Karpas-422 (cell line): ENCODE results near the gene CATSPER3. TPM values are rescaled to one million over a fixed set of nuclear protein-coding genes. Genes with fewer than 3 reads are reported as not detected.

Source experiments
- DNase-seq: peaks from one replicate; pipeline ENCODE4 v3.0.0-alpha.2; 2015
- H2AFZ ChIP-seq: fragments of 200-600 bp; sonication (generic); 2 replicates; pipeline ENCODE4 v1.6.1; 2014; ENCODE audit warnings: antibody characterized with exemption, low read length, mixed read lengths
- H3K27ac ChIP-seq: fragments of 200-600 bp; sonication (generic); 2 replicates; pipeline ENCODE4 v1.5.1; 2014; ENCODE audit warnings: mild to moderate bottlenecking, low read length, moderate library complexity
- H3K27me3 ChIP-seq: fragments of 200-600 bp; sonication (generic); 2 replicates; pipeline ENCODE4 v1.6.1; 2014; ENCODE audit warnings: low read length, mixed read lengths
- H3K36me3 ChIP-seq: fragments of 200-600 bp; sonication (generic); 2 replicates; pipeline ENCODE4 v1.6.1; 2014; ENCODE audit warnings: low read length, mixed read lengths; ENCODE audit not compliant: insufficient read depth
- H3K4me1 ChIP-seq: fragments of 200-600 bp; sonication (generic); 2 replicates; pipeline ENCODE4 v1.6.1; 2014; ENCODE audit warnings: mild to moderate bottlenecking, low read length, mixed read lengths
- H3K4me2 ChIP-seq: fragments of 200-600 bp; sonication (generic); 2 replicates; pipeline ENCODE4 v1.6.1; 2014; ENCODE audit warnings: low read length, low read depth, mild to moderate bottlenecking; ENCODE audit not compliant: poor library complexity, severe bottlenecking
- H3K4me3 ChIP-seq: fragments of 200-600 bp; sonication (generic); 2 replicates; pipeline ENCODE4 v1.5.1; 2014; ENCODE audit warnings: mild to moderate bottlenecking, antibody characterized with exemption, low read length, mixed read lengths
- H3K79me2 ChIP-seq: fragments of 200-600 bp; sonication (generic); 2 replicates; pipeline ENCODE4 v1.6.1; 2014; ENCODE audit warnings: mild to moderate bottlenecking, low read length, mixed read lengths
- H3K9ac ChIP-seq: fragments of 200-600 bp; sonication (generic); 2 replicates; pipeline ENCODE4 v1.6.0; 2014; ENCODE audit warnings: low read length
- H3K9me2 ChIP-seq: fragments of 200-600 bp; sonication (generic), shearing (Covaris generic); replicated peaks from 2 replicates; pipeline ENCODE4 v1.6.0; 2014; ENCODE audit warnings: mild to moderate bottlenecking, low read length, moderate library complexity; ENCODE audit not compliant: insufficient read depth
- H3K9me3 ChIP-seq: fragments of 300-700, 200-600 bp; sonication (generic); 2 replicates; pipeline ENCODE4 v1.6.1; 2014; ENCODE audit warnings: low read length, mixed read lengths
- H4K20me1 ChIP-seq: fragments of 200-600 bp; sonication (generic); 2 replicates; pipeline ENCODE4 v1.6.1; 2014; ENCODE audit warnings: mild to moderate bottlenecking, antibody characterized with exemption, low read length, low read depth; ENCODE audit not compliant: insufficient read depth
- total RNA-seq: library from RNA; depleted of rRNA; stranded (reverse); fragments of >200 nt; shearing (Covaris generic); gene quantifications from 2 replicates; pipeline ENCODE4 v1.2.3, GENCODE V29; 2014; ENCODE audit warnings: low replicate concordance

The CATSPER3 gene
- total RNA-seq, 1 experiment from 2014 or later, result not detected

- Histone ChIP-seq H4K20me1 (no peaks in the 10 kb centered on the region), H3K4me2 (no peak overlapping the region), H3K27me3 (no peaks in the 10 kb centered on the region), H3K36me3 (peaks cover 22% of the 10 kb centered on the region), H3K9me3 (no peaks in the 10 kb centered on the region), H3K4me1 (peaks cover 80% of the 10 kb centered on the region), H3K9me2 (no peaks in the 10 kb centered on the region), H3K9ac (no peak overlapping the region), H3K4me3 (no peak overlapping the region), H2AFZ (no peak overlapping the region), H3K79me2 (peaks cover 17% of the 10 kb centered on the region), H3K27ac (peak overlapping the region; percentile 97)
- no peak for DNase-seq
Measured at GRCh38 chr5:134939500-134939899, 28.2 kb upstream of the CATSPER3 start.

GRCh38 chr5:134943547-134943946 lies 24.2 kb upstream of the CATSPER3 start:
- Histone ChIP-seq H3K79me2 (peaks cover 6% of the 10 kb centered on the region; the same call in 1 of the 2 replicates), H3K9me2 (no peaks in the 10 kb centered on the region), H3K27me3 (no peaks in the 10 kb centered on the region), H2AFZ (no peak overlapping the region), H3K9ac (peak overlapping the region; percentile 66), H3K4me1 (peaks cover 66% of the 10 kb centered on the region), H3K4me2 (peak overlapping the region; percentile 69), H3K27ac (peak overlapping the region; percentile 96), H3K36me3 (peaks cover 4% of the 10 kb centered on the region; the same call in 1 of the 2 replicates), H4K20me1 (no peaks in the 10 kb centered on the region), H3K9me3 (no peaks in the 10 kb centered on the region), H3K4me3 (peak overlapping the region; percentile 47)
- DNase-seq, result peak; percentile 70

- DNase-seq, result no peak
- Histone ChIP-seq H4K20me1 (no peaks in the 10 kb centered on the region), H3K27ac (peak overlapping the region; percentile 96), H3K4me2 (peak overlapping the region; percentile 69), H3K4me1 (peaks cover 57% of the 10 kb centered on the region), H3K9me2 (no peaks in the 10 kb centered on the region), H3K79me2 (peaks cover 6% of the 10 kb centered on the region; the same call in 1 of the 2 replicates), H3K9ac (peak overlapping the region; percentile 66), H3K27me3 (no peaks in the 10 kb centered on the region), H3K36me3 (peaks cover 4% of the 10 kb centered on the region; the same call in 1 of the 2 replicates), H3K4me3 (peak overlapping the region; percentile 47), H2AFZ (no peak overlapping the region), H3K9me3 (no peaks in the 10 kb centered on the region)
Measured at GRCh38 chr5:134944630-134945029, 23.1 kb upstream of the CATSPER3 start.

GRCh38 chr5:134945041-134945440 lies 22.7 kb upstream of the CATSPER3 start:
- Histone ChIP-seq H4K20me1 (no peaks in the 10 kb centered on the region), H3K27ac (peak overlapping the region; percentile 96), H3K9me3 (no peaks in the 10 kb centered on the region), H3K4me3 (peak overlapping the region; percentile 47), H3K27me3 (no peaks in the 10 kb centered on the region), H3K9me2 (no peaks in the 10 kb centered on the region), H3K4me1 (peaks cover 56% of the 10 kb centered on the region), H2AFZ (no peak overlapping the region), H3K36me3 (peaks cover 4% of the 10 kb centered on the region; the same call in 1 of the 2 replicates), H3K9ac (peak overlapping the region; percentile 66), H3K79me2 (peaks cover 6% of the 10 kb centered on the region; the same call in 1 of the 2 replicates), H3K4me2 (peak overlapping the region; percentile 69)
- DNase-seq, result peak; percentile 86

GRCh38 chr5:134948911-134949310 lies 18.8 kb upstream of the CATSPER3 start:
- no peak overlapping the region for H3K9ac ChIP-seq
- H3K27me3 ChIP-seq, result no peaks in the 10 kb centered on the region

GRCh38 chr5:134949316-134949715 lies 18.4 kb upstream of the CATSPER3 start:
- H3K4me2 ChIP-seq, result no peak overlapping the region
- peaks cover 11% of the 10 kb centered on the region; the same call in 1 of the 2 replicates for H3K79me2 ChIP-seq
- no peak overlapping the region for H2AFZ ChIP-seq
- no peaks in the 10 kb centered on the region for H3K27me3 ChIP-seq
- peaks cover 5% of the 10 kb centered on the region; the same call in 1 of the 2 replicates for H3K9me3 ChIP-seq
- no peak for DNase-seq
- peaks cover 28% of the 10 kb centered on the region for H3K4me1 ChIP-seq
- no peak overlapping the region for H3K9ac ChIP-seq
- no peak overlapping the region for H3K27ac ChIP-seq
- no peaks in the 10 kb centered on the region for H4K20me1 ChIP-seq
- H3K4me3 ChIP-seq, result no peak overlapping the region
- H3K9me2 ChIP-seq, result no peaks in the 10 kb centered on the region
- peaks cover 19% of the 10 kb centered on the region for H3K36me3 ChIP-seq

More at GRCh38 chr5:134948911-134949310, 18.8 kb upstream of the CATSPER3 start:
- H3K79me2 ChIP-seq, result peaks cover 11% of the 10 kb centered on the region; the same call in 1 of the 2 replicates
- DNase-seq, result no peak
- H3K27ac ChIP-seq, result peak overlapping the region; percentile 53
- no peak overlapping the region for H3K4me2 ChIP-seq
- H3K36me3 ChIP-seq, result peaks cover 15% of the 10 kb centered on the region
- H4K20me1 ChIP-seq, result no peaks in the 10 kb centered on the region
- no peak overlapping the region for H3K4me3 ChIP-seq
- peaks cover 1% of the 10 kb centered on the region; the same call in 1 of the 2 replicates for H3K9me3 ChIP-seq
- no peak overlapping the region for H2AFZ ChIP-seq
- H3K4me1 ChIP-seq, result peaks cover 32% of the 10 kb centered on the region
- no peaks in the 10 kb centered on the region for H3K9me2 ChIP-seq

GRCh38 chr5:134957920-134958608 lies 9.6 kb upstream of the CATSPER3 start:
- peaks cover 14% of the 10 kb centered on the region; the same call in 1 of the 2 replicates for H3K36me3 ChIP-seq
- no peaks in the 10 kb centered on the region for H3K27me3 ChIP-seq
- H3K79me2 ChIP-seq, result 0 out of 2 replicates have a peak, but pooled peaks cover 11% of the 10 kb centered on the region
- H3K4me2 ChIP-seq, result no peak overlapping the region
- DNase-seq, result no peak
- no peak overlapping the region for H3K9ac ChIP-seq
- H3K27ac ChIP-seq, result no peak overlapping the region
- no peak overlapping the region for H2AFZ ChIP-seq
- H3K4me3 ChIP-seq, result no peak overlapping the region
- H4K20me1 ChIP-seq, result no peaks in the 10 kb centered on the region
- H3K4me1 ChIP-seq, result peaks cover 30% of the 10 kb centered on the region
- no peaks in the 10 kb centered on the region for H3K9me2 ChIP-seq
- 0 out of 2 replicates have a peak, but pooled peaks cover 5% of the 10 kb centered on the region for H3K9me3 ChIP-seq

- Histone ChIP-seq H3K9ac (no peak overlapping the region), H3K4me1 (peaks cover 30% of the 10 kb centered on the region), H3K36me3 (peaks cover 14% of the 10 kb centered on the region; the same call in 1 of the 2 replicates), H3K27ac (no peak overlapping the region), H4K20me1 (no peaks in the 10 kb centered on the region), H3K4me2 (no peak overlapping the region), H3K9me3 (0 out of 2 replicates have a peak, but pooled peaks cover 5% of the 10 kb centered on the region), H3K4me3 (no peak overlapping the region), H3K9me2 (no peaks in the 10 kb centered on the region), H3K79me2 (0 out of 2 replicates have a peak, but pooled peaks cover 11% of the 10 kb centered on the region), H2AFZ (no peak overlapping the region), H3K27me3 (no peaks in the 10 kb centered on the region)
- no peak for DNase-seq
Measured at GRCh38 chr5:134958755-134959154, 9.0 kb upstream of the CATSPER3 start.
